Mesenchymal stem cell (in vitro differentiated cells and primary cell): Measurements from ENCODE around the gene HIF3A.

ENCODE experiments used
- DNase-seq: peaks from one replicate; pipeline ENCODE4 v3.0.0-alpha.2; 2013
- H2AFZ ChIP-seq: one replicate; pipeline ENCODE4 v1.6.1; 2013; ENCODE audit warnings: low read depth, mild to moderate bottlenecking, control low read depth, inconsistent platforms, low read length, moderate library complexity
- H2AK5ac ChIP-seq: 2 replicates; pipeline ENCODE4 v1.6.1; 2013; ENCODE audit warnings: low read length, moderate library complexity, mild to moderate bottlenecking, inconsistent platforms; ENCODE audit not compliant: severe bottlenecking
- H2BK120ac ChIP-seq: one replicate; pipeline ENCODE4 v1.6.1; 2013; ENCODE audit warnings: low read depth, mild to moderate bottlenecking, inconsistent platforms, low read length, moderate library complexity
- H2BK12ac ChIP-seq, 2 experiments: one replicate each; pipeline ENCODE4 v1.6.1; 2013; ENCODE audit warnings: inconsistent platforms in 2 of 2, low read length in 2 of 2, mild to moderate bottlenecking in 2 of 2, moderate library complexity in 2 of 2, control low read depth in 1 of 2
- H2BK15ac ChIP-seq: one replicate; pipeline ENCODE4 v1.6.1; 2013; ENCODE audit warnings: mild to moderate bottlenecking, low read depth, inconsistent platforms; ENCODE audit not compliant: poor library complexity, severe bottlenecking
- H2BK5ac ChIP-seq: 2 replicates; pipeline ENCODE4 v1.6.1; 2013; ENCODE audit warnings: low read depth, mild to moderate bottlenecking, low read length, control low read depth, inconsistent platforms; ENCODE audit not compliant: poor library complexity, severe bottlenecking
- H3K14ac ChIP-seq, 2 experiments: one replicate each; pipeline ENCODE4 v1.6.1; 2013; ENCODE audit warnings: inconsistent platforms in 2 of 2, low read length in 2 of 2, control low read depth in 1 of 2, mild to moderate bottlenecking in 1 of 2, moderate library complexity in 1 of 2
- H3K18ac ChIP-seq, 2 experiments: one replicate each; pipeline ENCODE4 v1.6.1; 2013; ENCODE audit warnings: inconsistent platforms in 2 of 2, low read length in 2 of 2, control low read depth in 1 of 2, low read depth in 1 of 2, mild to moderate bottlenecking in 1 of 2
- H3K23ac ChIP-seq, 2 experiments: one replicate each; pipeline ENCODE4 v1.6.1; 2013; ENCODE audit warnings: inconsistent platforms in 2 of 2, low read length in 2 of 2, mild to moderate bottlenecking in 2 of 2, moderate library complexity in 2 of 2, control low read depth in 1 of 2
- H3K27ac ChIP-seq: 2 replicates; pipeline ENCODE4 v1.5.1; 2013; ENCODE audit warnings: mild to moderate bottlenecking, moderate library complexity, low read length, control low read depth, inconsistent platforms; ENCODE audit not compliant: poor library complexity, severe bottlenecking
- H3K27me3 ChIP-seq, 2 experiments: 2 replicates each; pipeline versions ENCODE4 v1.6.1 to v1.7.0; 2013; ENCODE audit warnings: low read length in 2 of 2, mild to moderate bottlenecking in 2 of 2, moderate library complexity in 2 of 2, control low read depth in 1 of 2, inconsistent platforms in 1 of 2; ENCODE audit not compliant: control insufficient read depth in 1 of 2, insufficient read depth in 1 of 2
- H3K36me3 ChIP-seq, 2 experiments: 2 replicates each; pipeline versions ENCODE4 v1.6.1 to v1.7.0; 2013; ENCODE audit warnings: low read length in 2 of 2, control low read depth in 1 of 2, inconsistent platforms in 1 of 2, low read depth in 1 of 2, mild to moderate bottlenecking in 1 of 2; ENCODE audit not compliant: insufficient read depth in 2 of 2, control insufficient read depth in 1 of 2
- H3K4ac ChIP-seq, 2 experiments: one replicate each; pipeline ENCODE4 v1.6.1; 2013; ENCODE audit warnings: inconsistent platforms in 2 of 2, low read length in 2 of 2, mild to moderate bottlenecking in 2 of 2, moderate library complexity in 2 of 2, control low read depth in 1 of 2, low read depth in 1 of 2
- H3K4me1 ChIP-seq: 2 replicates; pipeline ENCODE4 v1.6.1; 2013; ENCODE audit warnings: low read depth, low read length, control low read depth; ENCODE audit not compliant: control insufficient read depth, insufficient read depth
- H3K4me2 ChIP-seq: 2 replicates; pipeline ENCODE4 v1.6.1; 2013; ENCODE audit warnings: low read length, mild to moderate bottlenecking, inconsistent platforms; ENCODE audit not compliant: poor library complexity, severe bottlenecking
- H3K4me3 ChIP-seq, 2 experiments: 2 replicates each; pipeline versions ENCODE4 v1.5.1 to v1.7.0; 2013; ENCODE audit warnings: low read length in 2 of 2, mild to moderate bottlenecking in 2 of 2, control low read depth in 1 of 2, low read depth in 1 of 2; ENCODE audit not compliant: insufficient read depth in 1 of 2
- H3K79me1 ChIP-seq: replicated peaks from 2 replicates; pipeline ENCODE4 v1.6.1; 2013; ENCODE audit warnings: mild to moderate bottlenecking, control low read depth, low read length, inconsistent platforms; ENCODE audit not compliant: poor library complexity, severe bottlenecking
- H3K9ac ChIP-seq: 2 replicates; pipeline ENCODE4 v1.7.0; 2013; ENCODE audit warnings: mild to moderate bottlenecking, low read length, moderate library complexity
- H3K9me3 ChIP-seq: 2 replicates; pipeline ENCODE4 v1.7.0; 2013; ENCODE audit warnings: mild to moderate bottlenecking, low read length; ENCODE audit not compliant: control insufficient read depth
- H4K8ac ChIP-seq: one replicate; pipeline ENCODE4 v1.6.1; 2013; ENCODE audit warnings: inconsistent platforms, mild to moderate bottlenecking, low read length, moderate library complexity
- H4K91ac ChIP-seq: one replicate; pipeline ENCODE4 v1.6.1; 2013; ENCODE audit warnings: mild to moderate bottlenecking, low read length, inconsistent platforms
- WGBS: methylation state at CpG from one replicate; pipeline ENCODE4 v1.1.7; 2013; ENCODE audit warnings: mixed read lengths; 5-methylcytosine and 5-hydroxymethylcytosine counted together

The HIF3A gene

DNA sequence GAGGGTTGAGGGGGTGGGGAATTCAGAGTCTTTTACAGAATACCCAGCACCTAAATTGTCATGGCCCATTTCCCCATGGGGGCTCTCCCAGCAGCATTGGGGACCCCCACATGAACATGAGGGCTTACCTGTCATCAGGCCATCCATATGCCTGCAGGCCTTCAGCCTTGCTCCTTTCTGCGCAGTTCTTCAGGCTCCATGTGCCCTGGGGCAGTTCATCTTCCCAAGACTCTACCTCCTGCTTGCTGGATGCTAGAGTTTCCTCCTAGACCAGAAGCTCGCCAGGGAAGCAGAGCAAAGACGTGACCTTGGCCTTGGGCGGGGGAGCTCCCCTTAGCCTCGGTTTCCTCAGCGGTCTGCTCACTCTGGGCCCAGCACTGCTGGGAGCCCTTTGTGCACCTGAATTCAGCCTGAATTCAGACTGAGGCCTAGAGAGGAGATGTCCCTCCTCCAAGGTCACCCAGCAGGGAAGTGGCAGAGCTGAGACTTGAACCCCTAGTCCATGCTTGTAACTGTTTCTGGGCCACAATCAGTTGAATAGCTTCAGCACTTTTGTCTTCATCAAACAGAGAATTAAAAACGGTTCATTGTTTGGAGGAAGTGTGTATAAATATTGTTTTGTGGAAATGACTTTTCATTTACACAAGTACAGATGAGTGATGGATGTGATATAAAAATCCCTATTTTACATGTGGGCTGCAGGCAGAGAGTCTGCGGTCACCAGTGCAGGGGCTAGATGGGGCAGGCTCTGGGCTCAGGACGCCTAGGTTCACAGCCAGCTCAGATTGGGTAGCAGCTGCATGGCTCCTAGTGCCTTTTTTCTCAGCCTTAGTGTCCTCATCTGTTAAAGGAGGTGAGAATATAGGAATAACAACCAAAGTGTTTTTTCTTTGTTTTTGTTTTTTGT, 59.6 kb downstream of the HIF3A start:
- peaks cover 41% of the 10 kb centered on the region for H3K79me1 ChIP-seq

DNA sequence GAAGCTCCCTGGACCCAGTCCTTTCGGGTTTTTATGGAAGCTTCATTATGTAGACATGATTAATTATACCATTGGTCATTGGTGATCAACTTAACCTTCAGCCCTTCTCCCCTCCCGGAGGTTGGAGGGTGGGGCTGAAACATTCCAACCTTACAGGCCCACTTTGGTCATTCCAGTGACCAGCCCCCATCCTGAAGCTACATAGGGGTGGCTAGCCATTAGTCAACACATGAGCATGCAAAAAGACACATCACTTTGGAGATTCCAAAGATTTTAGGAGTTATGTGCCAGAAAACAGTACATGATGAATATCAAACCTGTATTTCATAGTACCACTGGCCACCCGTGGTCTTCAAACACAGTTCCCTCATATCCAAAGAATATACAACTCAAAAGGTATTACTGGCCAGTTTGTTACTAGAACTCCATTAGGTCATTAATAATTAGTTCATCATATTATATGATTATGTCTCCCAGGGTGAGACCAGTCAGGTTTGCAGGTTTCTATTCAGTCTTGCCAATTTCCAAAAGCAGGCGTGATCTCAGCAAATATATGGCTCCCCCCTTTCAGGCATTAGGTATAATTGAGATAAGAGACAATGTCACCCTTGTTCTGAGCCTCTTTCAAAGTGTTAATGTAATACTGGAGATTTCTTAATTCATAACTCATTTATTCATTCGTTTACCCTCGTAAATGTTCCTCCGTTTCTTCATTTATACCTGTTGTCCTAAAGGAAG, 61.2 kb downstream of the HIF3A start:
- H3K23ac ChIP-seq: no peak overlapping the region
- H4K8ac ChIP-seq: no peak overlapping the region
- H3K4me2 ChIP-seq: no peak overlapping the region
- H3K18ac ChIP-seq: no peak overlapping the region
- H2AFZ ChIP-seq: no peak overlapping the region
- DNase-seq: no peak
- H2BK120ac ChIP-seq: no peak overlapping the region
- no peak overlapping the region for H2BK5ac ChIP-seq
- no peaks in the 10 kb centered on the region for H3K9me3 ChIP-seq
- no peak overlapping the region for H2BK12ac ChIP-seq
- peaks cover 38 to 51% of the 10 kb centered on the region in 2 experiments for H3K36me3 ChIP-seq
- peaks cover 37% of the 10 kb centered on the region for H3K79me1 ChIP-seq
- no peak overlapping the region for H4K91ac ChIP-seq
- H3K27ac ChIP-seq: peak overlapping the region; percentile 28
- H2BK15ac ChIP-seq: no peak overlapping the region
- no peak overlapping the region for H2AK5ac ChIP-seq
- H3K27me3 ChIP-seq: no peaks in the 10 kb centered on the region
- peaks cover 25% of the 10 kb centered on the region for H3K4me1 ChIP-seq
- H3K4me3 ChIP-seq: no peak overlapping the region
- WGBS: 75% methylated on average over 5 of the region's 7 CpGs
- no peak overlapping the region for H3K14ac ChIP-seq
- H3K4ac ChIP-seq: no peak overlapping the region
- no peak overlapping the region for H3K9ac ChIP-seq

More for the DNA sequence above, 59.6 kb downstream of the HIF3A start:
- Histone ChIP-seq H3K4me3 (no peak overlapping the region), H3K14ac (no peak overlapping the region), H2AFZ (no peak overlapping the region), H3K23ac (peak overlapping the region in 1 of 2 experiments; percentile 18), H3K9me3 (no peaks in the 10 kb centered on the region), H3K9ac (no peak overlapping the region), H3K4me2 (no peak overlapping the region), H3K27me3 (no peaks in the 10 kb centered on the region), H2BK12ac (peak overlapping the region in 1 of 2 experiments; percentile 23), H2AK5ac (no peak overlapping the region), H2BK5ac (no peak overlapping the region), H3K4ac (no peak overlapping the region), H3K36me3 (peaks cover 46 to 55% of the 10 kb centered on the region in 2 experiments), H3K27ac (no peak overlapping the region), H2BK120ac (no peak overlapping the region), H2BK15ac (no peak overlapping the region), H4K8ac (peak overlapping the region; percentile 66), H4K91ac (no peak overlapping the region), H3K18ac (no peak overlapping the region), H3K4me1 (peaks cover 37% of the 10 kb centered on the region)
- WGBS: 97% methylated on average over 9 of the region's 9 CpGs
- no peak for DNase-seq

DNA sequence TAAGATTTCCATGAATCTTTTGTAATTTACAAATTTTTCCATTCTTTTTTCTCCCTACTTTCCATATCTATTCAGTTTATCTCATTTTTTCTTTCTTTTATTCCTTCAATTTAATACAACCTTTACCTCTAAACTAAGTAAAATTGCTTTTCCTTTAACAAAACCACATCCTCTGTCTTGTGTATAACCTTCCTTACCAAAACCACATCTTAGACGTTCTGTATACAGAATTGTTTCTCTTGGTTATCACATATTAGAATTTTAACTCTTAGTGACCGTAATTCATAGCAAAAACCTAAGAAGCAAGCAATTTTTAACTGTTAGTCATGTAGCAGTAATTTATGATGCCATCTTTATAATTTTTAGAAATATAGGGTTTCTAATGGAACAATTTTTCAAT, 65.1 kb downstream of the HIF3A start:
- H2BK120ac ChIP-seq: no peak overlapping the region
- H3K27ac ChIP-seq: no peak overlapping the region
- H2AK5ac ChIP-seq: no peak overlapping the region
- no peak overlapping the region for H4K8ac ChIP-seq
- no CpG with 5 or more reads among the region's 2 CpGs for WGBS
- H3K9ac ChIP-seq: peak overlapping the region; percentile 45
- H2BK15ac ChIP-seq: no peak overlapping the region
- no peak overlapping the region for H3K23ac ChIP-seq
- H3K14ac ChIP-seq: no peak overlapping the region
- DNase-seq: no peak
- H3K4me2 ChIP-seq: no peak overlapping the region
- peaks cover 25 to 48% of the 10 kb centered on the region in 2 experiments for H3K36me3 ChIP-seq
- H3K4me1 ChIP-seq: peaks cover 9% of the 10 kb centered on the region
- H4K91ac ChIP-seq: no peak overlapping the region
- H3K79me1 ChIP-seq: peaks cover 20% of the 10 kb centered on the region
- H3K4ac ChIP-seq: no peak overlapping the region
- no peak overlapping the region for H2BK12ac ChIP-seq
- H3K18ac ChIP-seq: no peak overlapping the region
- H3K27me3 ChIP-seq: no peaks in the 10 kb centered on the region
- no peak overlapping the region for H2BK5ac ChIP-seq
- no peak overlapping the region for H3K4me3 ChIP-seq
- no peak overlapping the region for H2AFZ ChIP-seq
- H3K9me3 ChIP-seq: no peaks in the 10 kb centered on the region

DNA sequence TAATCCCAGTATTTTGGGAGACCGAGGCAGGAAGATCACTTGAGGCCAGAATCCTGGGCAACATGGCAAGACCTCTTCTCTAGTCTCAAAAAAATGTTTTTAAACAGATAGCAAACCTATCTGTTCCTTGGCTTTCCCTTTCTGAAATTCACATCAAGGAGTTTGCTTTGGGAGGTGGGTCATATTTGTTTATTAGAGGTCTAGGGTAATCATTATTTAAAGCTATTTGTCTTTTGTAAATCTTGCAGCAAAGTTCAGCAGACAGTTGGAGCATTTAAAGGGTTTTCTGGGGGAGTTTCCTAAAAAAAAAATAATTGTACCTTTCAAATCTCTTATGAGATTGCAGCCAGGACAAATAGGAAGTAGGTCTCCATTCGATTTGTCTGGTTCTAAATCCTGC, 67.5 kb downstream of the HIF3A start:
- Histone ChIP-seq H2AK5ac (no peak overlapping the region), H3K23ac (no peak overlapping the region), H2BK12ac (no peak overlapping the region), H3K4me1 (peaks cover 13% of the 10 kb centered on the region), H3K4ac (no peak overlapping the region), H4K91ac (no peak overlapping the region), H3K9me3 (no peaks in the 10 kb centered on the region), H2BK15ac (no peak overlapping the region), H2AFZ (no peak overlapping the region), H3K27ac (no peak overlapping the region), H3K4me2 (no peak overlapping the region), H3K14ac (no peak overlapping the region), H3K4me3 (no peak overlapping the region), H3K79me1 (peaks cover 21% of the 10 kb centered on the region), H2BK120ac (no peak overlapping the region), H3K36me3 (peaks cover 36 to 58% of the 10 kb centered on the region in 2 experiments), H4K8ac (no peak overlapping the region), H2BK5ac (no peak overlapping the region), H3K9ac (no peak overlapping the region), H3K27me3 (no peaks in the 10 kb centered on the region), H3K18ac (no peak overlapping the region)
- no peak for DNase-seq
- 97% methylated on average over 2 of the region's 2 CpGs for WGBS
